HEK293 (cell line): Measurements from ENCODE around the gene XPO5.
A peak's percentile ranks its signal among the peaks of the same experiment; 100 is the strongest.

Experiments used
- CTCF ChIA-PET: fragments of 350-600 bp; formaldehyde crosslinking; extraction: SDS; loops from one replicate; lab custom pipeline; 2021; ENCODE audit warnings: antibody characterized with exemption; lab: Yijun Ruan, JAX
- POLR2A ChIA-PET: fragments of 300-600 bp; formaldehyde crosslinking; extraction: SDS; loops from one replicate; lab custom pipeline; 2020; ENCODE audit warnings: antibody characterized with exemption, inconsistent platforms; lab: Yijun Ruan, JAX
- H3K27ac ChIP-seq: fragments of 200-500 bp; sonication (Bioruptor generic); 2 replicates; pipeline ENCODE4 v1.5.1; 2014; ENCODE audit warnings: low read depth, low read length, control low read depth, inconsistent platforms; ENCODE audit errors: extremely low read depth
- H3K36me3 ChIP-seq, 2 experiments: fragments of 200-500 bp in 1 of 2; sonication (Bioruptor generic) in 1 of 2; 1 replicate in 1 of 2; 2 replicates in 1 of 2; pipeline ENCODE4 v1.5.1; 2014 to 2017; ENCODE audit warnings: inconsistent platforms in 2 of 2, low read length in 2 of 2; ENCODE audit not compliant: control insufficient read depth in 2 of 2, insufficient read depth in 1 of 2
- H3K4me1 ChIP-seq: fragments of 200-500 bp; sonication (Bioruptor generic); 2 replicates; pipeline ENCODE4 v1.5.1; 2014; ENCODE audit warnings: mild to moderate bottlenecking, low read length, inconsistent platforms; ENCODE audit not compliant: control insufficient read depth, insufficient read depth
- H3K4me3 ChIP-seq: 2 replicates; pipeline ENCODE4 v1.5.1; 2011; ENCODE audit warnings: low read depth, mild to moderate bottlenecking, control low read depth, low read length, moderate library complexity
- H3K9me3 ChIP-seq: fragments of 200-500 bp; sonication (Bioruptor generic); 2 replicates; pipeline ENCODE4 v1.5.1; 2014; ENCODE audit warnings: low read depth, low read length, inconsistent platforms; ENCODE audit not compliant: control insufficient read depth, insufficient read depth
- EGR2 ChIP-seq: fragments of 450-650 bp; formaldehyde crosslinking; IDR thresholded peaks from 2 replicates; pipeline ENCODE4 v1.5.1; 2016; ENCODE audit warnings: low read depth, missing biosample characterization, missing genetic modification characterization
- FEZF1 ChIP-seq: fragments of 450-650 bp; formaldehyde crosslinking; IDR thresholded peaks from 2 replicates; pipeline ENCODE4 v1.5.1; 2016; ENCODE audit warnings: missing biosample characterization, missing genetic modification characterization
- HIC1 ChIP-seq: fragments of 450-650 bp; formaldehyde crosslinking; IDR thresholded peaks from 2 replicates; pipeline ENCODE4 v1.5.1; 2016; ENCODE audit warnings: missing biosample characterization, missing genetic modification characterization
- MZF1 ChIP-seq: fragments of 450-650 bp; formaldehyde crosslinking; IDR thresholded peaks from 2 replicates; pipeline ENCODE4 v1.5.1; 2017; ENCODE audit warnings: missing biosample characterization, missing genetic modification characterization, borderline replicate concordance
- ZFP37 ChIP-seq: fragments of 450-650 bp; formaldehyde crosslinking; IDR thresholded peaks from 2 replicates; pipeline ENCODE4 v1.5.1; 2016; ENCODE audit warnings: missing biosample characterization, missing genetic modification characterization
- ZFP41 ChIP-seq: fragments of 450-650 bp; formaldehyde crosslinking; IDR thresholded peaks from 2 replicates; pipeline ENCODE4 v1.5.1; 2016; ENCODE audit warnings: missing biosample characterization, missing genetic modification characterization, borderline replicate concordance
- ZNF18 ChIP-seq: fragments of 450-650 bp; formaldehyde crosslinking; IDR thresholded peaks from 2 replicates; pipeline ENCODE4 v1.5.1; 2016; ENCODE audit warnings: missing biosample characterization, missing genetic modification characterization
- ZNF211 ChIP-seq: fragments of 450-650 bp; formaldehyde crosslinking; IDR thresholded peaks from 2 replicates; pipeline ENCODE4 v1.5.1; 2016; ENCODE audit warnings: low read depth, missing biosample characterization, missing genetic modification characterization
- ZNF248 ChIP-seq: fragments of 450-650 bp; formaldehyde crosslinking; IDR thresholded peaks from 2 replicates; pipeline ENCODE4 v1.5.1; 2017; ENCODE audit warnings: missing biosample characterization, missing genetic modification characterization
- ZNF398 ChIP-seq: fragments of 450-650 bp; formaldehyde crosslinking; IDR thresholded peaks from 2 replicates; pipeline ENCODE4 v1.5.1; 2017; ENCODE audit warnings: missing biosample characterization, missing genetic modification characterization
- ZNF488 ChIP-seq: fragments of 450-650 bp; formaldehyde crosslinking; IDR thresholded peaks from 2 replicates; pipeline ENCODE4 v1.5.1; 2016; ENCODE audit warnings: missing biosample characterization, missing genetic modification characterization
- ZNF510 ChIP-seq: fragments of 450-650 bp; formaldehyde crosslinking; IDR thresholded peaks from 2 replicates; pipeline ENCODE4 v1.5.1; 2018; ENCODE audit warnings: mild to moderate bottlenecking, missing genetic modification characterization, missing biosample characterization; ENCODE audit not compliant: insufficient replicate concordance
- ZNF544 ChIP-seq: fragments of 450-650 bp; formaldehyde crosslinking; IDR thresholded peaks from 2 replicates; pipeline ENCODE4 v1.5.0; 2017; ENCODE audit warnings: missing biosample characterization, missing genetic modification characterization
- ZNF623 ChIP-seq: fragments of 450-650 bp; formaldehyde crosslinking; IDR thresholded peaks from 2 replicates; pipeline ENCODE4 v1.5.1; 2016; ENCODE audit warnings: missing biosample characterization, missing genetic modification characterization
- ZNF664 ChIP-seq: fragments of 450-650 bp; formaldehyde crosslinking; IDR thresholded peaks from 2 replicates; pipeline ENCODE4 v1.5.1; 2016; ENCODE audit warnings: missing biosample characterization, missing genetic modification characterization
- ZNF768 ChIP-seq: fragments of 450-650 bp; formaldehyde crosslinking; IDR thresholded peaks from 2 replicates; pipeline ENCODE4 v1.5.1; 2018; ENCODE audit warnings: missing biosample characterization, mild to moderate bottlenecking, missing genetic modification characterization
- ZNF776 ChIP-seq: fragments of 450-650 bp; formaldehyde crosslinking; IDR thresholded peaks from 2 replicates; pipeline ENCODE4 v1.5.0; 2017; ENCODE audit warnings: missing biosample characterization, missing genetic modification characterization, borderline replicate concordance

The XPO5 gene

GRCh38 chr6:43515808-43516207 is 60.0 kb downstream of the XPO5 start:
- H3K4me3 ChIP-seq, result peak overlapping the region; percentile 88
- POLR2A ChIA-PET, result interaction anchor here (0.6 to 2.1 kb wide), 7 partner anchors 9 to 420 kb away, joined by 5 to 14 read pairs (median 6); partner anchors contain the start of genes ABCC10, GTPBP2, TJAP1 and ZNF318
- CTCF ChIA-PET, result interaction anchor here (2.6 kb wide), 1 partner anchor 9 kb away, joined by 20 read pairs; no protein-coding TSS in a partner anchor
- TF ChIP-seq HIC1 (no peak), ZFP41 (tag by site-specific recombination) (no peak)
- TF ChIP-seq, all 188 proteins: peak for 0
- Histone ChIP-seq H3K27ac (no peak overlapping the region), H3K9me3 (no peaks in the 10 kb centered on the region), H3K36me3 (peaks cover 18 to 71% of the 10 kb centered on the region in 2 experiments), H3K4me1 (peaks cover 9% of the 10 kb centered on the region; the same call in 1 of the 2 replicates)

- CTCF ChIA-PET, result interaction anchor here (0.6 to 8.5 kb wide), 3 partner anchors 9 to 234 kb away, joined by 3 to 142 read pairs (median 3); no protein-coding TSS in a partner anchor
- Histone ChIP-seq H3K4me3 (no peak overlapping the region), H3K4me1 (peaks cover 4% of the 10 kb centered on the region; the same call in 1 of the 2 replicates), H3K27ac (no peak overlapping the region)
- POLR2A ChIA-PET, result interaction anchor here (0.6 to 2.2 kb wide), 2 partner anchors 11 to 34 kb away, joined by 3 to 6 read pairs; no protein-coding TSS in a partner anchor
- TF ChIP-seq ZNF488 (tag by site-specific recombination) (no peak), ZNF544 (tag by site-specific recombination) (no peak), ZNF664 (tag by site-specific recombination) (no peak), ZNF18 (tag by site-specific recombination) (no peak), EGR2 (no peak), FEZF1 (tag by site-specific recombination) (no peak), ZNF776 (tag by site-specific recombination) (no peak), ZNF248 (tag by site-specific recombination) (no peak), ZNF211 (no peak), MZF1 (tag by site-specific recombination) (no peak), ZFP41 (tag by site-specific recombination) (no peak), ZNF768 (tag by site-specific recombination) (no peak)
- TF ChIP-seq, all 188 proteins: peak for 0
- Histone ChIP-seq H3K36me3 (peaks cover 18 to 52% of the 10 kb centered on the region in 2 experiments), H3K9me3 (no peaks in the 10 kb centered on the region)
Observed at GRCh38 chr6:43511824-43512415, 63.9 kb downstream of the XPO5 start.

- TF ChIP-seq ZFP37 (tag by site-specific recombination) (0 out of 2 replicates have a peak, but pooled peaks have one; percentile 20), ZNF623 (tag by site-specific recombination) (no peak), ZNF398 (tag by site-specific recombination) (no peak), ZNF510 (tag by site-specific recombination) (no peak)
- peaks cover 2% of the 10 kb centered on the region; the same call in 1 of the 2 replicates for H3K4me1 ChIP-seq
- ChIA-PET CTCF (interaction anchor here (0.7 to 8.5 kb wide), 6 partner anchors 8 to 367 kb away, joined by 3 to 142 read pairs (median 4); partner anchors contain the start of gene ZNF318), POLR2A (interaction anchor here (1.1 to 2.2 kb wide), 6 partner anchors 9 to 141 kb away, joined by 3 to 8 read pairs (median 6); partner anchors contain the start of genes ABCC10 and TJAP1)
- H3K9me3 ChIP-seq, result no peaks in the 10 kb centered on the region
- no peak overlapping the region for H3K27ac ChIP-seq
- no peak overlapping the region for H3K4me3 ChIP-seq
- H3K36me3 ChIP-seq, result peaks cover 18 to 55% of the 10 kb centered on the region in 2 experiments
Observed at GRCh38 chr6:43510827-43511163, 65.0 kb downstream of the XPO5 start.
